ENCODE data around the gene ACE2.

GRCh38 chrX:15606136-15606535 lies 5.4 kb upstream of the ACE2 start:
- TF ChIP-seq SP1 (IDR thresholded peaks at IDR 0.05) = no peak
- no peak for TF ChIP-seq FOXM1 (IDR thresholded peaks at IDR 0.05; ENCODE audit: borderline replicate concordance)
- no peak for TF ChIP-seq FOXK2 (IDR thresholded peaks at IDR 0.05)
- TF ChIP-seq ELF4 (IDR thresholded peaks at IDR 0.05) = no peak
- TF ChIP-seq SUZ12 (IDR thresholded peaks at IDR 0.05) = no peak

All from HEK293T (cell line).